SJCRH30 (cell line): ENCODE results near the gene HIPK1. TPM values are rescaled to one million over a fixed set of nuclear protein-coding genes. Genes with fewer than 3 reads are reported as not detected.

Experiments used
- DNase-seq, 2 experiments: peaks; one replicate each; pipeline ENCODE4 v3.0.0-alpha.2; 2015 to 2020
- H3K27ac ChIP-seq: fragments of 250-450 bp; sonication (Bioruptor Pico); 2 replicates; pipeline ENCODE4 v1.5.1; 2020; ENCODE audit warnings: mild to moderate bottlenecking, moderate library complexity
- H3K27me3 ChIP-seq: fragments of 250-450 bp; sonication (Bioruptor Pico); 2 replicates; pipeline ENCODE4 v1.5.1; 2020; ENCODE audit warnings: mild to moderate bottlenecking, moderate library complexity
- H3K36me3 ChIP-seq: fragments of 250-450 bp; sonication (Bioruptor Pico); 2 replicates; pipeline ENCODE4 v1.5.1; 2020; ENCODE audit warnings: mild to moderate bottlenecking, moderate library complexity
- H3K4me1 ChIP-seq: fragments of 250-450 bp; sonication (Bioruptor Pico); 2 replicates; pipeline ENCODE4 v1.5.1; 2020; ENCODE audit warnings: mild to moderate bottlenecking, moderate library complexity
- H3K4me3 ChIP-seq: fragments of 250-450 bp; sonication (Bioruptor Pico); 2 replicates; pipeline ENCODE4 v1.5.1; 2020; ENCODE audit warnings: mild to moderate bottlenecking, moderate library complexity
- H3K9me3 ChIP-seq: fragments of 250-450 bp; sonication (Bioruptor Pico); replicated peaks from 2 replicates; pipeline ENCODE4 v1.5.1; 2020; ENCODE audit warnings: mild to moderate bottlenecking, moderate library complexity
- total RNA-seq: library from RNA; depleted of rRNA; stranded (reverse); fragments of >200 nt; shearing (Covaris generic); gene quantifications from 2 replicates; pipeline ENCODE4 v1.2.3, GENCODE V29; 2014

HIPK1 gene
- total RNA-seq, 1 experiment from 2014 or later = 56.3 TPM

GRCh38 chr1:113903501-113904292 is 25.4 kb upstream of the HIPK1 start:
- H3K27me3 ChIP-seq = no peaks in the 10 kb centered on the region
- peaks cover 9% of the 10 kb centered on the region for H3K36me3 ChIP-seq
- no peaks in the 10 kb centered on the region for H3K9me3 ChIP-seq
- H3K27ac ChIP-seq = peak overlapping the region; percentile 69
- DNase-seq = no peak
- peak overlapping the region; percentile 80 for H3K4me3 ChIP-seq
- 0 out of 2 replicates have a peak, but pooled peaks cover 2% of the 10 kb centered on the region for H3K4me1 ChIP-seq

DNA sequence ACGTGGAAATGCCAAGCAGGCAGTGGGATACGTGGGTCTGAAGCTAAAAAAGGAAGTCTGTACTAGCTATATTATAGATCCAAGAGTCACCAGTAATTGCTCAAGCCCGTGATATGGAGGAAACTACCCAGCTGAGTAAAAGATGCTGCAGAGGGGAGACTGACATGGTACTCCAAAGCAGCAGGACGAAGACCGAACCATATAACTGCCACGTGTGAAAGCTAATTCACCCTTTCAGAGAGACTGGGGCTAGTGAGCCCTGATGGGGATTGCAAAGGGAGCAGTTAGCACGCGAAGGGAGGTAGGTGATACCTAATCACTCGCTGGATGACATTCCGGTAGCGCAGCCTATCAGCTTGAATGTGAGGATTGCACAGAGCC is 24.8 kb upstream of the HIPK1 start:
- H3K27ac ChIP-seq = peak overlapping the region; percentile 69
- no peak for DNase-seq
- no peaks in the 10 kb centered on the region for H3K9me3 ChIP-seq
- H3K27me3 ChIP-seq = no peaks in the 10 kb centered on the region
- H3K4me3 ChIP-seq = peak overlapping the region; percentile 80
- peaks cover 15% of the 10 kb centered on the region for H3K36me3 ChIP-seq
- 0 out of 2 replicates have a peak, but pooled peaks cover 2% of the 10 kb centered on the region for H3K4me1 ChIP-seq

DNA sequence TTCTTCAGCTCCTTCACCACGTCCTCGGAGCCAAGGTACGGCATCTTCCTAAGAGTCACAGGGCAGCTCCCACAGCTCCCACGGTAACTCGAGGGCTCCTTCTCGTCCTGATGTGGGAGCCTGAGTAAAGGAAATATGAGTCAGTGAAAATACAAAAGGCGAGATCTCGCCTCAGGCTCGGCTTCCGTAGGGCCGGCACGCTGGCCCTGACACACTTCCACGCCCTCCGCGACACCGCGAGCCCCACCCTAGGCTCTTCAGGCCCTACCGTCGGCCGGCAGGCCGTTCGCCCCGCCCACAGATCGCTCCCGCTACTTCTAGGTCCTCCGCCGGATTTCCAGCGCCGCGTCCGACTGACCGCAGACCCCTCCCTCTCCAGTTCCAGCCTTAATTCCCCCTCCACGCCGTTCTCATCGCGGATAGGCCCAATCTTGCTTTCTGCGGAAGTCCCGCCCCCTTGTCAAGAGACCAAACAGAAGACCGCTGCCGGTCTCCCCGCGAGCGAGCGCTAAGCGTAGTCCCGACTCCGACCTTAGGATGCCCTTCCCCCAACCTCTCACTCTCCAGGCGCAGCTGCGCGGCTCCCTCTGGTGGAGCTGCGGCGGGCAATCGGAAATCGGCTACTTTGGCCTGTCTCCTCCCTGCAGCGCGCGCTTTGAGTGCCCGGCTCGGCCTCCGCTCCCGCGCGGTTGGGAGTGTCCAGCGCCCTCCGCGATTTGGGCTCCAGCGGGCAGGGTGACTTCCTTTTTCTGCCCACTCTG is 24.3 kb upstream of the HIPK1 start, which contains the start of the genes AP4B1 and DCLRE1B:
AP4B1 (minus strand) TSS at position 126 of the 761 bp plus-strand sequence; CDS start at position 44, 82 bp downstream.
DCLRE1B (plus strand) TSS at position 653 of the 761 bp plus-strand sequence. CDS start 261 bp downstream, outside the sequence.
- Histone ChIP-seq H3K27ac (peak within 1 kb of the TSS; percentile 69), H3K4me3 (peak within 1 kb of the TSS; percentile 80), H3K36me3 (peaks cover 18% of the 10 kb centered on the region), H3K27me3 (no peaks in the 10 kb centered on the region), H3K9me3 (no peaks in the 10 kb centered on the region), H3K4me1 (0 out of 2 replicates have a peak, but pooled peaks cover 2% of the 10 kb centered on the region)
- peak; percentile 99 for DNase-seq

DNA sequence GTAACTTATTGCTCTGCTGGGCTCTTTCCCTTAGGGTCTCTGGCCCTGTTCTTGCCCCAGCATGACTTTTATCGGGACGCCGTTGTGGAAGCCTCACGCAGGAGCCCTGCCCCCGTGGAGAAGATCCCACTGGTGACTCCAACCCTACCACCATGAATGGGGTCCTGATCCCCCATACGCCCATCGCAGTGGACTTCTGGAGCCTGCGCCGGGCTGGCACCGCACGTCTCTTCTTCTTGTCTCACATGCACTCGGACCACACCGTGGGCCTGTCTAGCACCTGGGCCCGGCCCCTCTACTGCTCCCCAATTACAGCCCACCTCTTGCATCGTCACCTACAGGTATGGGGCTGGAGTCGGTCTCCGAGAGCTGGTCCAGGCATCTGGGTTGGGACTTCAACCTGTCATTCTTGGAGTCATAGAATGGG is 23.7 kb upstream of the HIPK1 start:
- 0 out of 2 replicates have a peak, but pooled peaks cover 2% of the 10 kb centered on the region for H3K4me1 ChIP-seq
- peak overlapping the region; percentile 80 for H3K4me3 ChIP-seq
- no peaks in the 10 kb centered on the region for H3K9me3 ChIP-seq
- peak overlapping the region; percentile 69 for H3K27ac ChIP-seq
- DNase-seq = peak in 1 of 2 experiments; percentile 34
- H3K27me3 ChIP-seq = no peaks in the 10 kb centered on the region
- H3K36me3 ChIP-seq = peaks cover 18% of the 10 kb centered on the region

- Histone ChIP-seq H3K27ac (no peak overlapping the region), H3K4me1 (no peaks in the 10 kb centered on the region), H3K27me3 (no peaks in the 10 kb centered on the region), H3K36me3 (peaks cover 40% of the 10 kb centered on the region), H3K4me3 (no peak overlapping the region), H3K9me3 (no peaks in the 10 kb centered on the region)
- DNase-seq = peak; percentile 15 to 30
These were observed 16.4 kb upstream of the HIPK1 start for GRCh38 chr1:113912594-113913311.

DNA sequence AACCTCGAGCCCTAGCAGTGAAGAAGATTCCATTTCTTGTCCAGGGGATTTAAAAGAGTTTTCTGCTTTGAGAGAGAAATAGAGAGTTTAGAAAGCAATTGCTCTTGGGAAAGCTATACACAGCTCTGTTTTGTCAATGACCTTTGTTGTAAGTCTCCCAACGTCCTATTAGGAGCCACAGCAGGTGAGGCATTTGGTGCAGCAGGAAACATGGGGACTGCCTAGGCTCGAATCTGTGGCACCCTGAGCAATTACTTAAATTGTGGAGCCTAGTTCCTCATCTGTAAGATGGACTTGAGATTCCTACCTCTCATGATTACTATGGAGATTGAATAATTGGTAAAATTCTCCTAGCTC is 15.8 kb upstream of the HIPK1 start:
- no peaks in the 10 kb centered on the region for H3K4me1 ChIP-seq
- DNase-seq = no peak
- no peak overlapping the region for H3K27ac ChIP-seq
- no peaks in the 10 kb centered on the region for H3K9me3 ChIP-seq
- peaks cover 35% of the 10 kb centered on the region for H3K36me3 ChIP-seq
- no peaks in the 10 kb centered on the region for H3K27me3 ChIP-seq
- no peak overlapping the region for H3K4me3 ChIP-seq

DNA sequence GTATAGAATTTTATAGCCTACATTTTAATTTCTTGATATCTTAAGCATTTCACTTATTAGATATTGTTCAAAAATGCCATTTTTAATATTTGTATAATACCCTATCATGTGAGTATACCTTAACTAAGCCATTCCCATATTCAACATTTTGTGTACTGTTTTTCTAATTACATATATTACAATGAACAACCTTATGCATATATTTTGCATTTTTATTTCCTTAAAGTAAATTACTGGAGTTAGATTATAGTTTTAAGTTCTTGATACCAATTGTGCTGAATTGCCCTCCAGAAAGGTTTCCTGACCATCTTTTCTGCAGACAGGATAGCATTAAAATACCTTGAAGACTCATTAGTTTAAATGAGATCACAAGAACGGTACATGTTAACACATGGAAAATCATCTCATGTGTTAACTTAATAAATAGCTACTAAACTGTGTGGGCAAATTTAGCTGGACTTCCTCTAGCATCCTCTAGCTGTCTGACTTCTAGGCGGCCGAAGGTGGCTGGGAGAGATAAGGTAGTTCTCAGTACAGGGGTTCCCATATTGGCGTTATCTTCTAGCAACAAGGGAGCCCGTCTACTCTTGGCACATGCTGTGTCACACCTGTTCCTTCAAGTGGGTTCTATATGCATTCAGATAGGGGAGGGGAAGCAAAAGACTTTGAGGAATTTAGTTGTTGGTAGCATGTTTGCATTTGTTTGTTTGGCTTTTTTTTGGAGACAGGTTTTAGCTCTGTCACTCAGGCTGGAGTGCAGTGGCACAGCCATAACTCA is 15.0 kb upstream of the HIPK1 start:
- no peak overlapping the region for H3K4me3 ChIP-seq
- H3K4me1 ChIP-seq = no peaks in the 10 kb centered on the region
- no peaks in the 10 kb centered on the region for H3K9me3 ChIP-seq
- H3K36me3 ChIP-seq = peaks cover 27% of the 10 kb centered on the region
- no peak overlapping the region for H3K27ac ChIP-seq
- H3K27me3 ChIP-seq = no peaks in the 10 kb centered on the region
- DNase-seq = no peak

- H3K9me3 ChIP-seq = no peaks in the 10 kb centered on the region
- peaks cover 8% of the 10 kb centered on the region for H3K36me3 ChIP-seq
- H3K27me3 ChIP-seq = no peaks in the 10 kb centered on the region
- H3K4me1 ChIP-seq = no peaks in the 10 kb centered on the region
- H3K27ac ChIP-seq = no peak overlapping the region
- DNase-seq = no peak
- no peak overlapping the region for H3K4me3 ChIP-seq
These were observed 12.2 kb upstream of the HIPK1 start for GRCh38 chr1:113916974-113917373.

- DNase-seq = no peak
- Histone ChIP-seq H3K9me3 (no peaks in the 10 kb centered on the region), H3K4me3 (no peak overlapping the region), H3K27ac (no peak overlapping the region), H3K36me3 (peaks cover 4% of the 10 kb centered on the region; the same call in 1 of the 2 replicates), H3K27me3 (no peaks in the 10 kb centered on the region), H3K4me1 (no peaks in the 10 kb centered on the region)
These were observed 11.6 kb upstream of the HIPK1 start for GRCh38 chr1:113917400-113918082.

DNA sequence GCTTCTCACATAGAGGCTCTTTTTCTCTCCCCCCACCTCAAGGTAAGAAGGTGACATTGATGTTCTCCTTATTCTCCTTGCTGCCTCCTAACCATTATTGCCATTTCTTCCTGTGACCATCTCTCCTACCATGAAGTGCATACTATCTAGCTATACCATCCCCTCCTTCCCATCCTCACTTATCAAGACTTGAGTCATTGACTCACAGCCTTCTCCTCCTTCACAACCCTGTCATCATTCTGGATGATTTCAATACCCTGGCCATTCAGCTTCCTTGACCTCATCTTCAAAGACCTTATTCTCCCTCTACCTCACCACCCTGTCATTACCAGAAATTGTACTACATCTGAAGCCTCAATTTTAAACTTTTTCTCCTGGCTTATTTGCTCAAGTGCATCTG is 10.9 kb upstream of the HIPK1 start:
- DNase-seq = no peak
- no peaks in the 10 kb centered on the region for H3K9me3 ChIP-seq
- H3K27ac ChIP-seq = no peak overlapping the region
- H3K4me1 ChIP-seq = no peaks in the 10 kb centered on the region
- no peak overlapping the region for H3K4me3 ChIP-seq
- no peaks in the 10 kb centered on the region for H3K27me3 ChIP-seq
- H3K36me3 ChIP-seq = peaks cover 3% of the 10 kb centered on the region; the same call in 1 of the 2 replicates

DNA sequence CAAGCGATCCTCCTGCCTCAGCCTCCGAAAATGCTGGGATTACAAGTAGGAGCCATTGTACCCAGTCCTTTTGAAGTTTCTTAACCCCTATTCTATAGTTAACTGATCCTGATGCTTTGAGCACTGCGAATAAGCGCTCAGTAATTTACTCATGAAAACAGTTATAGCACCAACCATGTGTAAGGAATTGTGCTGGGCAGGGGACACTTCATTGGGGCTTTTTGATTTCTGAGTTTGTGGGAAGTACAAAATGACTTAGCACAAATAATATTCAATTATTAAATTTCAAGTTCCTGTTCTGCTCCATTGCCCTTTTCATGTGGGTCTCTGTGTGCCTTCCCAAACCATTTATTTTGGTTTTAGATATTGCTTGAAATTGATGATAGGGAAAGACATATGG is 6.2 kb upstream of the HIPK1 start:
- DNase-seq = no peak
- Histone ChIP-seq H3K27ac (no peak overlapping the region), H3K36me3 (no peaks in the 10 kb centered on the region), H3K4me3 (no peak overlapping the region), H3K27me3 (no peaks in the 10 kb centered on the region), H3K4me1 (no peaks in the 10 kb centered on the region), H3K9me3 (no peaks in the 10 kb centered on the region)

DNA sequence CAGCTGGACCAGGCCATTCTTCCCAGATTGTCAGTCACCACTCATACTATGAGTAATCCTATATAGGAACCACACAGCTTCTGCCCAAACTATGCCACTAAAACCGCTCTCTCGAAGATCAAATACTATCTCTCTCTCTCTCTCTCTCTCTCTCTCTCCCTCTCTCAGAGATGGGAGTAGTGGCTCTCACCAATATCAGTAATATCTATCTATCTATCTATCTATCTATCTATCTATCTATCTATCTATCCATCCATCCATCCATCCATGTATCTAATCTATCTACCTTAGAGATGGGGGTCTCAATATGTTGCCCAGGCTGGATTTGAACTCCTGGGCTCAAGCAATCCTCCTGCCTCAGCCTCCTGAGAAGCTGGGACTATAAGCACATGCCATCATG is 4.7 kb upstream of the HIPK1 start:
- no peaks in the 10 kb centered on the region for H3K9me3 ChIP-seq
- H3K36me3 ChIP-seq = no peaks in the 10 kb centered on the region
- no peak for DNase-seq
- no peak overlapping the region for H3K4me3 ChIP-seq
- no peaks in the 10 kb centered on the region for H3K4me1 ChIP-seq
- no peaks in the 10 kb centered on the region for H3K27me3 ChIP-seq
- H3K27ac ChIP-seq = no peak overlapping the region

GRCh38 chr1:113928187-113928930 is 765 bp upstream of the HIPK1 start:
- no peaks in the 10 kb centered on the region for H3K36me3 ChIP-seq
- peaks cover 9% of the 10 kb centered on the region for H3K4me1 ChIP-seq
- no peaks in the 10 kb centered on the region for H3K9me3 ChIP-seq
- no peaks in the 10 kb centered on the region for H3K27me3 ChIP-seq
- H3K27ac ChIP-seq = no peak overlapping the region
- H3K4me3 ChIP-seq = peak overlapping the region; percentile 87
- peak in 1 of 2 experiments; percentile 9 for DNase-seq
